ENCODE results near the gene EFR3B.

GRCh38 chr2:25043241-25043867, 1.5 kb downstream of the EFR3B start:
- no peak for TF ChIP-seq CTCF (IDR thresholded peaks at IDR 0.05; ENCODE audit: insufficient read depth, low read length, poor library complexity, severe bottlenecking)
- no peak for TF ChIP-seq EZH2phosphoT487 (conservative IDR thresholded peaks at IDR 0.05; ENCODE audit: low read length)
